Right lobe of liver (tissue), 6 donors: ENCODE measurements around the gene KRCC1. TPM values are rescaled to one million over a fixed set of nuclear protein-coding genes. Genes with fewer than 3 reads are reported as not detected.
"Not testable (repeated sequence)": the region's sequence is repeated elsewhere in the genome, so short reads cannot be mapped to it uniquely, and the experiment has no call there.

ENCODE experiments used
- ATAC-seq, 4 donors: fragments of 200-7000 bp; cut with Tn5 transposase; one replicate each; pipeline ENCODE4 v1.9.1; 2020; ENCODE audit warnings: mild to moderate bottlenecking in 4 of 4, moderate library complexity in 4 of 4
- DNase-seq, 3 donors: peaks; one replicate each; pipeline ENCODE4 v3.0.0-alpha.2; 2020
- H3K27ac ChIP-seq, 3 donors: fragments of 200-600 bp; one replicate each; pipeline ENCODE4 v1.8.0; 2022
- H3K27me3 ChIP-seq, 2 donors: fragments of 200-600 bp; one replicate each; pipeline ENCODE4 v1.8.0; 2022
- H3K36me3 ChIP-seq, 4 donors: fragments of 200-600 bp; sonication (generic) in 1 of 4; one replicate each; pipeline versions ENCODE4 v1.5.1 to v1.8.0; 2017 to 2022; ENCODE audit warnings: control low read depth in 1 of 4
- H3K4me1 ChIP-seq, 4 donors: fragments of 200-600 bp; sonication (generic) in 1 of 4; one replicate each; pipeline versions ENCODE4 v1.5.1 to v1.8.0; 2017 to 2022; ENCODE audit warnings: control low read depth in 1 of 4
- H3K4me3 ChIP-seq, 3 donors: fragments of 200-600 bp; one replicate each; pipeline ENCODE4 v1.8.0; 2022
- H3K9me3 ChIP-seq, 4 donors: fragments of 200-600 bp; sonication (generic) in 1 of 4; one replicate each; pipeline versions ENCODE4 v1.5.1 to v1.8.0; 2017 to 2022; ENCODE audit warnings: control low read depth in 1 of 4
- CTCF ChIP-seq, 4 donors: fragments of 200-600 bp in 3 of 4; fragments of 450-650 bp in 1 of 4; IDR thresholded peaks; one replicate each; pipeline versions ENCODE4 v1.5.1 to v1.8.0; 2016 to 2022; ENCODE audit warnings: antibody characterized with exemption in 4 of 4, mild to moderate bottlenecking in 2 of 4
- POLR2A ChIP-seq: fragments of 450-650 bp; IDR thresholded peaks from one replicate; pipeline ENCODE4 v1.6.1; 2017; ENCODE audit warnings: antibody characterized with exemption, mild to moderate bottlenecking
- WGBS: methylation state at CpG from one replicate; pipeline ENCODE4 v1.1.6; 2018; ENCODE audit warnings: low coverage, low lambda C conversion rate; ENCODE audit not compliant: insufficient coverage; ENCODE audit errors: missing lambda C conversion rate; 5-methylcytosine and 5-hydroxymethylcytosine counted together
- intact Hi-C, 2 donors: fragments of 100-400 bp; cut with DNase I; formaldehyde crosslinking; loops; one replicate each; pipeline versions ENCODE4 v1.11.2 to v1.14.1; 2022
- microRNA-seq, 2 donors: library from miRNA; unstranded; fragments of <30 nt; microRNA quantifications; one replicate each; pipeline ENCODE4, GENCODE V29; 2019 to 2020
- small RNA-seq, 2 experiments: library from RNA; depleted of rRNA; stranded (forward); fragments of <200 nt; gene quantifications; one replicate each; pipeline ENCODE3, GENCODE V24; 2016
- total RNA-seq, 6 experiments: library from RNA; depleted of rRNA in 2 of 6; stranded (reverse); fragments of >200 nt in 2 of 6; fragmentation: NEBNext Ultra II Directional in 3 of 6; extraction: Animal tissue kit (Norgen Biotek cat#: 25700) in 3 of 6; gene quantifications; one replicate each; pipeline versions ENCODE4 v1.1.0 to v1.2.4, GENCODE V29; 2016 to 2023
- donor health status: DM: no; HTN: yes; CAD: no.
- donor health status: DM: no; HTN: no; CAD: no.
- donor health status: DM: no; HTN: no; CAD: no.
- donor health status: DM: no; HTN: yes; CAD: no.
- donor health status: DM: no; HTN: yes; CAD: no.

The KRCC1 gene
- total RNA-seq, 6 experiments from 2014 or later = 9.3 to 17.1 (median 11.5) TPM

GRCh38 chr2:87996570-87996969 is 59.0 kb downstream of the KRCC1 start:
- DNase-seq = no peak
- intact Hi-C loops = no loop called here
- Histone ChIP-seq H3K36me3 (no peaks in the 10 kb centered on the region), H3K4me1 (no peaks in the 10 kb centered on the region), H3K27ac (no peak overlapping the region), H3K27me3 (no peaks in the 10 kb centered on the region), H3K9me3 (no peaks in the 10 kb centered on the region), H3K4me3 (no peak overlapping the region)
- TF ChIP-seq CTCF (IDR thresholded peaks at IDR 0.05) (no peak), POLR2A (no peak)
- no peak for ATAC-seq
- WGBS = 59% methylated on average over 4 of the region's 6 CpGs

GRCh38 chr2:87995756-87996155 is 59.8 kb downstream of the KRCC1 start:
- intact Hi-C loops = no loop called here
- TF ChIP-seq POLR2A (no peak), CTCF (IDR thresholded peaks at IDR 0.05) (no peak)
- Histone ChIP-seq H3K4me3 (no peak overlapping the region), H3K36me3 (no peaks in the 10 kb centered on the region), H3K27me3 (no peaks in the 10 kb centered on the region), H3K9me3 (no peaks in the 10 kb centered on the region), H3K27ac (no peak overlapping the region), H3K4me1 (no peaks in the 10 kb centered on the region)
- DNase-seq (no peak), ATAC-seq (no peak)
- WGBS = 75% methylated on average over 1 of the region's 1 CpG

GRCh38 chr2:87994304-87994850 is 61.2 kb downstream of the KRCC1 start:
- ATAC-seq, intact Hi-C loops, H3K27me3 ChIP-seq, H3K27ac ChIP-seq, H3K9me3 ChIP-seq, H3K4me3 ChIP-seq, H3K36me3 ChIP-seq, H3K4me1 ChIP-seq, DNase-seq: not testable (repeated sequence)
- 31% methylated on average over 4 of the region's 7 CpGs for WGBS

GRCh38 chr2:87992569-87992968 is 63.0 kb downstream of the KRCC1 start:
- H3K36me3 ChIP-seq, H3K27ac ChIP-seq, DNase-seq, H3K9me3 ChIP-seq, intact Hi-C loops, H3K4me1 ChIP-seq, H3K4me3 ChIP-seq, H3K27me3 ChIP-seq: not testable (repeated sequence)
- ATAC-seq = peak in 1 of 4 donors; percentile 27
- WGBS = 20% methylated on average over 1 of the region's 3 CpGs

GRCh38 chr2:87987473-87987872 is 68.1 kb downstream of the KRCC1 start:
- intact Hi-C loops, DNase-seq, H3K27me3 ChIP-seq, H3K4me1 ChIP-seq, H3K4me3 ChIP-seq, H3K27ac ChIP-seq, ATAC-seq, H3K9me3 ChIP-seq, H3K36me3 ChIP-seq: not testable (repeated sequence)
- no CpG with 5 or more reads among the region's 1 CpG for WGBS

- H3K36me3 ChIP-seq, H3K4me3 ChIP-seq, H3K27me3 ChIP-seq, DNase-seq, ATAC-seq, H3K9me3 ChIP-seq, H3K4me1 ChIP-seq, H3K27ac ChIP-seq, intact Hi-C loops: not testable (repeated sequence)
- WGBS = no CpG with 5 or more reads among the region's 5 CpGs
These were observed 69.7 kb downstream of the KRCC1 start for GRCh38 chr2:87985902-87986301.

- DNase-seq, H3K4me1 ChIP-seq, H3K36me3 ChIP-seq, H3K27me3 ChIP-seq, ATAC-seq, H3K27ac ChIP-seq, intact Hi-C loops, H3K4me3 ChIP-seq, H3K9me3 ChIP-seq: not testable (repeated sequence)
- WGBS = no CpG with 5 or more reads among the region's 3 CpGs
These were observed 74.4 kb downstream of the KRCC1 start for GRCh38 chr2:87981182-87981581.

Small RNA genes lying within 50 kb of the gene (microRNA-seq; reads per million reads assigned to microRNA genes)
- 0 reads per million in 2 donors for gene MIR4780

Small RNA genes lying within 50 kb of the gene (small RNA-seq; reads per million reads assigned to genes)
- gene MIR4780 = 0 reads per million in 2 experiments
- 0.10 to 0.13 reads per million in 2 experiments for gene RNU2-63P

Other genes with a start within 250 kb of the KRCC1 start
- gene RGPD2, start 230.0 kb downstream of the KRCC1 start, total RNA-seq = 1 to 10 TPM in 4 of 6 experiments, under 1 TPM in 2; 0.44 to 4.1 (median 1.2) TPM
- 1 to 10 TPM in 3 of 6 experiments, not detected in 3; 2.0 to 4.2 (median 2.6) TPM for gene RNU2-63P, start 39.2 kb downstream of the KRCC1 start, total RNA-seq
- gene SMYD1, start 12.0 kb upstream of the KRCC1 start, total RNA-seq = not detected
- gene FABP1, start 72.3 kb upstream of the KRCC1 start, total RNA-seq = 1,000 to 10,000 TPM in 3 of 6 experiments, 100 to 1,000 TPM in 3; 326 to 1,933 (median 908) TPM
- 10 to 100 TPM; 21.2 to 69.9 (median 29.7) TPM for gene THNSL2, start 114.6 kb upstream of the KRCC1 start, total RNA-seq